HG02981 (cell line): ENCODE data around the gene PGM2L1.
"Not testable (repeated sequence)": the region's sequence is repeated elsewhere in the genome, so short reads cannot be mapped to it uniquely, and the experiment has no call there.

ENCODE experiments used
- ATAC-seq: cut with Tn5 transposase; IDR thresholded peaks from one replicate; pipeline ENCODE4 v1.9.1; 2021; ENCODE audit warnings: mild to moderate bottlenecking, moderate library complexity; ENCODE audit not compliant: unreplicated experiment

PGM2L1 gene

DNA sequence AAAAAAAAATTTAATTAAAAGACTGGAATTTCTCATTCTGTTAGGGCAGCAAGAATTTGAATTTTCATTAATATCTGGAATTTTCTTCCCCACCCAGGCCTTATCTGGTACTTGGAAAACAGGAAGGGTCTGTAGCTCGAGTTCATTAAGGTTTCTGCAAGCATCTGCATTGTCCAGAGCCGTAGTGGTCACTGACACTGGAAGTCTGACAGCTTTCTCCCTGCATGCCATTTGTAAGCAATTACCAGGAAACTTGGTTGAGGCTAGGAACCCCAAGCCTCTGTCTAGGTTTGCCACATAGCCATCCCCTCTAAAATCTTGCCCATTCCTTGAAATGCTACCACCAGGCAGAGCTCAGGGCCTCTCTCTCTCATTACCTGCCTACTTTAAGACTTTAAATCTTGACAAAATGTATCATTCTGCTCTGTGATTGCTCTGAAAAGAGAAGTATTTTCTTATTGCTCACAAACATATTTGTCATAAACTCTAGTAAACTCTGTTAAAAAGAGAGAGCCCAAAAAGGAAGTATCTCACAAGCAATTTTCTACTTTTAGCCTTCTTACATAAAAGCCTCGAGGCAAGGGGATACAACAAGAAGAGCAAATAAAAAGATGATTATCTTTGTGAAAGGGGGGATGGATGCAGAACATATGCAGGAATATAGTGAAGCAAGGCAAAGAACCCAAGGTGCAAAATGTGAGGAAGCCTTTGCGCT, 5.5 kb upstream of the PGM2L1 start:
- no peak for ATAC-seq

DNA sequence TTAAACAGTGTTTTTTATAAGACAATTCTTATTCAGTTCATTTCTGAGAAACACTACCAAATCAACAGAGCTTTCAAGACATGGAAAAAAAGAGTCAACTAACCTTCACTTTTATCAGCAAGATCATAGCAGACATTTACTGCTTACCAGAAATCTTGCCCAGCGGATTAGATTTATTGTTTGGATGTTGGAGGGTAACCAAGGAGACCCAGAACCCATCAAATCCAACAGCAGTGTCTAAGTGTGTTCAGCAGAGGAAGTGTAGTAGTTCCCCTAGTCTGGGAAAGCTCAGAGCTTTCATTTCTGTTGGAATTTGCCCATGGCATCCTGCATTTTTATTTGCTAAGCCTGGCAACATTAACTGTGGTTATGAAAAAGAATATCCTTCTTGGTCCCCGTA, 2.4 kb upstream of the PGM2L1 start:
- no peak for ATAC-seq

DNA sequence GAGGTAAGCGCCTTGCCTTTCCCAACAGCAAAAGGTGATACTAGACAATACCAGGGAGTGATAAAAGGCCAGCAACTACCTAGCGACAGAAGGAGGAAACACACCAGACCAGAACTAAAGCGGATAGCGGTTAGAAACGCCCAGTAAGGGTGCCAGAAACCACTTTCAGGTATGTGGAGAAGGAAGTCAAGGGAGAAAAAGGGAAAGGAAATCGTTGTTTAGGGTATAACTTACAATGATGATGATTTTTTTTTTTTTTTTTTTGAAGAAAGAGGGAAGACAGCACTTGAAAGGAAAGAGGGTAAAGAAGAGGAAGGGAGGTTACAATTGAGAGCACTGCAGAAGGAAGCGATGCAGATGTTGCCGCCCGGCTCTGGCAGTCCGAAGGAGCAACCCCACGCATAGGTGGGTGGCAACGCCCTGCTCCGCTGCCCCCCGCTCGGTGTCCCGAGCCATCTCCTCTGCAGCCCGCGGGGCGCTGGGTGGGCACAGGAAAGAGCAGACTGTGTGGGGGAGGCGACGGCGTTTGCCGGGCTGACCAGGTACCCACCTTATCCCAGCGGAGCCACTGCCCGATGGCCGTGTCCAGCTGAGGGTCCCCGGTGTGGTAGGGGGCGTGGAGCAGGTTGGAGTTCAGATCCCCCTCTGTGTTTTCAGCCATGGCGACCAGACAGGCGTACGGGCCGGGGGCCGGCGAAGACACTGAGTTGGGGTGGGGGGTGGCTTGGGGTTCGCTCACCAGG, 561 bp downstream of the PGM2L1 start:
- ATAC-seq: no peak

DNA sequence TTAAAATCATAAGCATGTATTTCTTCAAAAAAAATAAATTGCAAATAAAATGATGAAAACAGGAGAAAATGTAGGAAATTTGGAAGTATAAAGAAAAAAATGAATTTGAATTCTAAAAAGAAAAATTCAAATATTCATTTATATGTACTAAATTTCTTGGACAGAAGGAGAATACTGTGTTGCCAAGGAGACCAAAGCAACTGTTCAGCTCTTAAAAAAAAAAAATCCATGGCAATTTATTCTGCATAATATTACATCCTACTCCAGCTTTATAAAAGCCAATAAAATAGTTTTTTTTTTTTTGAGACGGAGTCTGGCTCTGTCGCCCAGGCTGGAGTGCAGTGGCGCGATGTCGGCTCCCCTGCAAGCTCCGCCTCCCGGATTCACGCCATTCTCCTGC, 6.0 kb downstream of the PGM2L1 start:
- ATAC-seq: no peak

DNA sequence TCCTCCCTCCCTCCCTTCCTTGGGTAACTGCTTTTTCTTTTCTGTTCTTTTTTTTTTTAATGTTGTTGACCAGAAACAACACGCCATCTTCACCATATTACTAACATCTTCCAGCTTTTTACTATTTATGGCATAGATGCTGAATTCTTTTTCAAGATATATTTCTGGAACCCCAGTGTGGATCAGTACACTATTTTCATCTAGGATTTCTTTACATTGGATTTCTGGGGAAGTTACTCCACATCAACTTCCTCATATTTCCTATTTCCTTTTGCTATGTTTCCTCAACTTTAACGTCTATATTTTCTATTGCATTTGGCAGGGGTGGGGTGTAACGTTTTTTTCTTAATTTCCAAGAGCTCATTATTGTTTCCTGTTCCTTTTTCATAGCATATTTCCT, 7.0 kb downstream of the PGM2L1 start:
- ATAC-seq: no peak

DNA sequence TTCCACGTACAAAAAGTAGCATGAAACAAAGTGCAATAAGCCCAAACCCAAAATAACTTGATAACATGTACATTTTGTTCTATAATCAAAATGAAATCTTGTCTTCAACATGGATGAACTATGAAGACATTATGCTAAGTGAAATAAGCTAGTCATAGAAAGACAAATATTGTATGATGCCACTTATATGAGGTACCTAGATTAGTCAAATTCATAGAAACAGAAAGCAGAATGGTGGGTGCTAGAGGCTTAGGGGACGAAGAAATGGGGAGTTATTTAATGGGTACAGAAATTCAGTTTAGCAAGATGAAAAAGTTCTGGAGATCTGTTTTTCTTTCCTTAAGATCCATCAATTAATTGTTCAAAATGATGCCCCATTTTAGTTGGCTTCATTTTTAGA, 7.5 kb downstream of the PGM2L1 start:
- ATAC-seq: no peak

DNA sequence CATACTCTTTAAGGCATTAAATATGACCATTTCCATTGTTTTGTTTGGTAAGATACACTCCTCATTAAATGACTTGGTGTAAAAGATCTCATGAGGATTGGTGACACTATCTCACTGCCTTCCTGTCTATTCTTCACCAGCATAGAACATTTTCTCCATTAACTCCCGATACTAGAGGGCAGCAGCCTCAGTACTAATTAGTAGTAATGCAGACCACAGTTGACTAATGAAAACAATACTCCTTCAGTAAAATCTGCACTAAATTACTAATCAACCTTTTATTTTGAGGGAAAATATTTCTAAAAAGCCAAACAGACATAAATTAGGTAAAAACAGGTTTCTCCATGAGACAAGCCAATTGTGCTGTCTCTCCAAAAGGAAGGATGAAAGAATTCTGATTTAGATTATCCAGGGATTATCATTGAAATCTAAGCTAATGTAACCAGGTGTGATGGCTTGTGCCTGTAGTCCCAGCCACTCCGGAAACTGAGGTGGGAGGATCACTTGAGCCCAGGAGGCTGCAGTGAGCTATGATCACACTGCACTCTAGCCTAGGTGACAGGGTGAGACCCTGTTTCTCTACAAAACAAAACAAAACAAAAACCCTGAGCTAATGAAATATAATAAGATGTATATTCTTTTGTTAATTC, 9.4 kb downstream of the PGM2L1 start:
- no peak for ATAC-seq

DNA sequence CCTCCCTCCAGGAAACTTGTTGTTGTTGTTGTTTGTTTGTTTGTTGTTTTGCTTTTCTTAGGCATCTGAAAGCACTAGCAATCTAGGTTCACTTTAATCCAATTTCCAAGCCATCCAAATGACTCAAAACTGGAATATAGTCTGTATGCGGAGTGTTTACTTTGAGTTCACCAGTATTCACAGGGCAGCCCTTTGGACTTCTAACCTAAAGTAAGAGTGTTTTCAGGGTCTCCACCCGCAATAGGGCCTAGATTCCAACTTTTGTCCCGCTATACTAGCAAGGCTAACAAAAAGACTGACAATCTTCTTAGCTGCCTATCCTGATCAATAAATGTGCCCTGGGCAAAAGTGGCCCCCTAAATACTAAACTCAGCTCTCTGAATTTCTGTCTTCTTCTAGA, 13.6 kb downstream of the PGM2L1 start:
- no peak for ATAC-seq

DNA sequence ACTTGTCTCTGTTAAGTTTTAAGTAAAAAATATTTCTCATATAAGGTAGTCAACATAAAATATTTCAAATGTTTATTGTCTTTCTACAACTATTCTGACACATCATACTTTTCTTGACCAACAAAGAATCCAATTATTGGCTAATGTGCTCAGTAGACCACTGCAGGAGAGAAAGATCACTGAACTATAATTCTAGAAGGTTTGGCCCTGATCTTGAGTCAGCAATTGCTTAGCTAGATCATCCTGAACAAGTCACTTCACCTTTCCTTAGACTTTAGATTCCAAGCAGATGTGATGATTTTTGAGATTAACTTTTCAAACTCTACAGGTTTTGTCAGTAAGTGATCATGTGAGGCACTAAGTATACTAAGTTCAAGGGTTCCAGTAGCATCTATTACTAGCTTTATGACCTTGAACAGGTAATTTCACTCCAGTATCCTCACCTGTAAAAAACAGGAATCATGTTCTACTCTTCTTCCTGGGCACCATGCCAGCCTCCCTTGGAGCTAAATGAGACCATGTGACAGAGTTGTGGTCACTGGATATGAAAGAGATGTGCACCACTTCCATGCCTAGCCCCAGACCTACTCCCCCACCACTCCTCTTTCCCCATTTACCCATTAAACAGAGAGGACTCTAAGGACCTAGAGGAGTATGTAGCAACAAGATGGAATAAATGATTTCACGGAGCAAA, 17.3 kb downstream of the PGM2L1 start:
- no peak for ATAC-seq

DNA sequence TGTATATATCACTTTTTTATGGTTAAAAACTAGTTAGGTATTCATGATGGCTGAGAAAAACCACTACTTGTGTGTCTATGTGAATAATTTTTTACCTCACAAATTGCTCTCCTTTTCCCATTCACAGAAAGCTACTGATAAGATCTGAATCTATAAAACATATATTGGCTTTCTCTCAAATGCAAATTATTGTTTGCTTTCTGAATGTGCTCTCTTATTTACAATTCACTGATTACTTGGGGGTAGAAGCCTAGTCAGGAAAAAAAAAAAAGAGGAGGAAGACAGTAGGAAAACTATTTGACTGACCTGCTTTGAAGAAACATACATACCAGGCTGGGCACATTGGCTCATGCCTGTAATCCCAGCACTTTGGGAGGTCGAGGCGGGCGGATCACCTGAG, 20.5 kb downstream of the PGM2L1 start:
- ATAC-seq: no peak

DNA sequence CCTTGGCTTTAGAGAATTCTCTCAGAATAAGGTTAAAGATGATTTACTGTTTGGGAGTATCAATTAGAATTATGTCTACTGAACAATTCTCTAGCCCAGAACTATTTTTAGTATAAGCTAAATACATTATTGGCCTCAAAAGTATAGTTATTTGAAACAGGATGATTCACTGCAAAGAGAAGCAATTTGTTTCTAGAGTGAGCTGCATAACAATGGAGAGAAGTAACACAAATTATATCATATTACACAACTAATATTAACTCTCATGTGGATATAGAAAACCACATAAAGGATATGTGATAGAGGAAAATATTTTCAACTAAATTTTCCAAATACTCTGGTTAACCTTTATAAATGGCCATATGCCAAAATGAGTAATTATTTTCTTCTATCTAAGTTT, 24.9 kb downstream of the PGM2L1 start:
- no peak for ATAC-seq

DNA sequence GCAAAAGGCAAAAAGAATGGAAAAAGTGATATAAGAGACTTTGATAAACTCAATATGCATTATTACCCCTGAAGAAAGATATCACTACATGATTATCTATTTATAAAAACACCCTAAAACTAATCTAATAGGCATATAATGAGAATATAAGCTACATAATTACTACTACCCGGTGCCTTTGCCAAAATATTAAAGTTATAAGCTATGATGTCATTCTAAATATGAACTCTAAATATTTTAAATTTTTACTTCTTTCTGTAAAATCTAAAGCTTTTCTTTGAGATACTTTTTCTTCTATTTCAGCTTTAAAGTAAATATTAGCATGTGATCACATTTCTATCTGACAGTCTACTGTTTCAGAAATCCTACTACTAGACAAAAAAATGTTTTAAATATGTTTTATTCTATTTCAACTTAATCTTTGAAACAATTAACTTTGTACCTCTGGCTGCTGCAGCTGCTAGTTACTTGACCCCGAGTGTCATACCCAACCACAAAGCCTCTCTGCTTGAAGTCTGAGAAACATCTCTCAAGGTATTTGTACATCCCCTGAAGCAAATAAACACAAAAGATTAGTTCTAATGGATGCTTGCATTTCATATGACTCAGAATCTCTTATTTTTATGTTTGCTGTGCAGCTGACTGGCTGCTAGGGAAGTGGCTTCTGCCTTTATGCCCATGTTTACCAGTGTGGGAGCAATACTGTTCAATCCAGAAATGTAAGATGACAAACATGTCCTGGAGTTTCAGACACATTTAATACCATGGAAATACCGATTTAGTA, 26.8 kb downstream of the PGM2L1 start:
- no peak for ATAC-seq

DNA sequence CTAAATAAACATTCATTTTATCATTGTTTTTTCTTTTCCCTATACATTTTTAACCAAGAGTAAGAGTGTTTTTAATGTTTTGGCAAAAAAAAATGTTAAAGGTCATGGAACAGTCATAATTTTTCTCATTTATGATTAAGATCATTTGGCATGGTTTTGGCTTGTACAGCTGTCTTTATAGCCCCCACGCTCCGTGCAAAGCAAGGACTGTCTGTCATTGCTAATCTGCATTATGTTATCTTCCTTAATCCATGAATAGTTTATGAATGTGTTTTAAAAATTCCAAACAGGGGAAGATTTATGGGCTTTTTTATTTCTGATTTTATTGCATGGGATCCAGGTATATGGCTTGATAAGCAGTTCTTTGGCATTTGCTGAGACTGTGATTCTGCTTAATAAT, 28.1 kb downstream of the PGM2L1 start:
- ATAC-seq: no peak

DNA sequence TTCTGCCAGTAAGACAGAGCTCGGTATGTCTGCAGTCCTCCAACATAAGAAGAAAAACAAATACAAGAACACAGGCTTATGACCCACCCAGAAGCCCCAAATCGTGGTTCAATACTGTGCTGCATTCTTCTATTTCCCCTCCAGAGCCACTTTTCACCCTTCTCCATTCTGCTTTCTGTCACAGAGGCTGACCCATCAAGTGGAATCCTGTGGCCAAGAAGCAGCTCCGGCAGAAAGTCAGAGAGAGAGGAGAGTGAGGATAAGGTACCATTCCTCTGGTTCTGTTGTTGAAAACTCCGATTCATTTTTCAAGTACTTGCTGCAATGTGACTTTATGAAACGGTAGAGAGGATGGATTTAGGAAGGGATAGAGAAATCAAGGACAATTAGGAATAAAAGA, 30.4 kb downstream of the PGM2L1 start:
- ATAC-seq: no peak

DNA sequence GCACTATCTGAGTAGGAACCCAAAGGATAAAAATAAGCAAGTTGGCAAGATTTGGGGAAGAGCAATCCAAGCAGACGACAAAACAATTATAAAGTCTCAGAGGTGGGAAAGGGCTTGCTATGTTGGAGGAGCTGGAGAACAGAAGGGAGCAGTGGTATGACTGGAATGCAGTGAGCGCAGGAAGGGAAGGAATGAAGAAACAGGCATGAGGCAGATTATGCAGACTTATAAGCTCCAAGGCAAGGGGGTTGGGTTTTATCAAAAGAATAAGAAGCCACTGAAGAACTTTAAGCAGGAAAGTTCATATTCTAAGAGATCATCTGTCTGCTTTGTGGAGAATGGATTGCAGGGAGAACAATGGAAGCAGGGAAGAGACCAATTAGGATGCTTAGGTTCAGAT, 31.7 kb downstream of the PGM2L1 start:
- ATAC-seq: no peak

DNA sequence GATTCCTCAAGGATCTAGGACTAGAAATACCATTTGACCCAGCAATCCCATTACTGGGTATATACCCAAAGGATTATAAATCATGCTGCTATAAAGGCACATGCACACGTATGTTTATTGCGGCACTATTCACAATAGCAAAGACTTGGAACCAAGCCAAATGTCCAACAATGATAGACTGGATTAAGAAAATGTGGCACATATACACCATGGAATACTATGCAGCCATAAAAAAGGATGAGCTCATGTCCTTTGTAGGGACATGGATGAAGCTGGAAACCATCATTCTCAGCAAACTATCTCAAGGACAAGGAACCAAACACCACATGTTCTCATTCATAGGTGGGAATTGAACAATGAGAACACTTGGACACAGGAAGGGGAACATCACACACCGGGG, 32.4 kb downstream of the PGM2L1 start:
- ATAC-seq: not testable (repeated sequence)

DNA sequence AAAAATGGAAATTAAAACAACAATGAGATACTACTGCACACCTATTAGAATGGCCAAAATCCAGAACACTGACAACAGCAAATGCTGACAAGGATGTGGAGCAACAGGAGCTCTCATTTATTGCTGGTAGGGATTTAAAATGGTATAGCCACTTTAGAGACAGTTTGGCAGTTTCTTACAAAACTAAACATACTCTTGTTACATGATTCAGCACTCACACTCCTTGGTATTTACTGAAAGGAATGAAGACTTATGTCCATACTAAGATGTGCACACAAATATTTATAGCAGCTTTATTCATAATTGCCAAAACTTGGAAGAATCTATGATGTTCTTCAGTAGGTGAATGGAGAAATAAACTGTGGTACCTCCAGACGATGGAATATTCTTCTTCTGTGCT, 40.8 kb downstream of the PGM2L1 start:
- no peak for ATAC-seq

DNA sequence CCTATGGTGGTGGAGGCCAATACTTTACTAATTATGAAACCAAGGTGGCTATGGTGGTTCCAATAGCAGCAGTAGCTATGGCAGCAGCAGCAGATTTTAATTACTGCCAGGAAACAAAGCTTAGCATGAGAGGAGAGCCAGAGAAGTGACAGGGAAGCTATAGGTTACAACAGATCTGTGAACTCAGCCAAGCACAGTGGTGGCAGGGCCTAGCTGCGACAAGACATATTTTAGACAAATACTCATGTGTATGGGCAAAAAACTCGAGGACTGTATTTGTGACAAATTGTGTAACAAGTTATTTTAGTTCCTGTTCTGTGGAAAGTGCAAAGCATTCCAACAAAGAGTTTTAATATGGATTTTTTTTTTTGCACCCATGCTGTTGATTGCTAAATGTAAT, 42.6 kb downstream of the PGM2L1 start:
- no peak for ATAC-seq

DNA sequence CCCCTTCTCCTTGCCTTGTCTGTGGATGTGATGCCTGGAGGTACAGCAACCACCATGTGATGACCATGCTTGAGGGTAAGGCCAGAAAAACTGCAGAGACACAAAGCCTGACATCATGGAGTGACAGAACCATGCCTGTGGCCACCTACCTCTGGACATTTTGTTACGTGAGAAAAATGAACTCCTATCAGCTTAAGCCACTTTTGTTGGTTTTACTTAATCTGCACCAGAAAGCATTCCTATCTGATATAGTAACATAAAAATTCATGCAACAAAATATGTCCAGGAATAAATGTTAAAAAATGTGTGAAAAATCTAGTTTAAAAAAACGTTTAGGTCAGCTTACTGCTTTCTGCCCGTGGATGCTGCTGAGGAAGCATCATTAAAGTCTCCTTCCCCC, 44.2 kb downstream of the PGM2L1 start:
- ATAC-seq: no peak

DNA sequence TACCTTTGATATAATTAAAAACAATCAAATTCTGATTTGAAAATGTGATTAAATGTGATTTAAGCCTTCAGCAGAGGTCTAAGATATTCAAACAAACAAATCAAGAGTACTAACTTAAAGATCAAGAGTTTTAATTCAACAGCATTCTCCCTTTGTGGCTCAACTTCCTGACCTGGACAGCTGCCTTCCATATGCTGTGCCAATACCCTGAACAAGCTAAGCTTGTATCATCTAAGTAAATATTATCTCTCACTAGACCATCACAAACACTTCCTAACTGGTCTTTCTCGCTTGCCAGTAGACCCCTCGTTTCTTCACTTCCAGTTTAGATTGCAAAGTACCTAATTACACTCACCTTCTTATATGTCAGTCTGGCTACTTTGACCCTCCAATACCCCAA, 50.9 kb downstream of the PGM2L1 start:
- no peak for ATAC-seq

DNA sequence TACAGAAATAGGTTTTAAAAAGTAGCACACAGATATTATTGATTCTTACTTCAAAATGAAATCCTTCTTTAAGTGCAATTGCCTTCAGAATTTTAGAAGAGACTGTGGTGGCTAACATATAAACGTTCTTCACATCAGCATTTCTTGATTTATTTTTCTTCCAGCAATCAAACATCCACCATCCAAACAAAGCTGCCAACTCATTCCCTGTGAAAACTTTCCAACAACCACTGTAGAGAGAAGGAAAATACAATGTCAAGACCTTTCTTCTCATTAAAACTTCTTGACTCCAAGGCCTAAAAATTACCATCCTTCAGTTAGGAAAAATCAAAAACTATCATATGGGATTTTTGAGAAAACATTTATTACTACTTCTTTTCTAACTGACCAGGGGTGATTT, 52.8 kb downstream of the PGM2L1 start:
- no peak for ATAC-seq
